ENCODE measurements around the gene ADGRG1. TPM values are rescaled to one million over a fixed set of nuclear protein-coding genes. Genes with fewer than 3 reads are reported as not detected.

Gene ADGRG1
- total RNA-seq, 1 experiment from 2014 or later, result 2.0 TPM

DNA sequence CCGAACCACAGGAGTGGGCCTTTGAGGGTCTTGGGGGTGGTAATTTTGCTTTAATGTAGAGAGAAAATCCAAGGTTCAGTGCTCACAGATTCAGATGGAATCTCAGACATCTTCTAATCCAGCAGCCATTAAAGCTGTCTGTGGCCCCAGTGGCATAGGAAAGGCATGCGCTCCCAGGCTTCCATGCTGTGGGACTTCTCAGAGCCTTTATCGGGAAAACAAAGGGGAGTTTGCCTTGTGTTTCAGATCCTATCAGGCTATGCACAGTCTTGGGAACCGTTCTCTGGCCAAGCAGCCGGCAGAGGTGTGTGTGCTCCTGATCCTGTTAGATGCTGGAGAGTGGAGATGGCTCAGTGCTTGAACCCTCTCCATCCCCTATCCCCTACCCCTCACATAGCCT lies 7.8 kb downstream of the ADGRG1 start (continued):
- TF ChIP-seq IRF2 (CRISPR knock-in tag; IDR thresholded peaks at IDR 0.05; ENCODE audit: borderline replicate concordance, low read depth), result no peak
- no peak for TF ChIP-seq CREB1 (CRISPR knock-in tag; IDR thresholded peaks at IDR 0.05)

DNA sequence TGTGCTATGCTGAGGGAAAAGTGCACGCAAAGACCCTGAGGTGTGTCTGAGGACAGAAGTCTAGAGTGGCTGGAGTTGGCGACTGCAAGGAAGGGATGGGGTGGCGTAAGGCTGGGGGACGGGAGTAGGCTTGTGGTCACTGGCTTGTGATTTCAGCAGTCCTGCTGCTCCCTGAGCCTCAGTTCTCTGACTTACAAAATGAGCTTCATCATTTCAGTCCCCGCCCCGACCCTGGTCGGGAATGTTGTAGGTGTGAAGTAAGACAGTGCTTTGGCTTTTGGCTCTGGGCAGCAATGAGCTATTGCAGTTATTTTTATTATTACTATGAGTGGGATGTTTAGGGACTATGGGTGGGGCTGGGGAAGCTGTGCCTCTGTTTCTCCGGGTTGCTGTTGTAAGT lies 8.6 kb downstream of the ADGRG1 start:
- POLR2A ChIA-PET, result no interaction called here
- Mint-ChIP-seq H3K4me1 (no peaks in the 10 kb centered on the region), H3K27ac (no peak overlapping the region)

DNA sequence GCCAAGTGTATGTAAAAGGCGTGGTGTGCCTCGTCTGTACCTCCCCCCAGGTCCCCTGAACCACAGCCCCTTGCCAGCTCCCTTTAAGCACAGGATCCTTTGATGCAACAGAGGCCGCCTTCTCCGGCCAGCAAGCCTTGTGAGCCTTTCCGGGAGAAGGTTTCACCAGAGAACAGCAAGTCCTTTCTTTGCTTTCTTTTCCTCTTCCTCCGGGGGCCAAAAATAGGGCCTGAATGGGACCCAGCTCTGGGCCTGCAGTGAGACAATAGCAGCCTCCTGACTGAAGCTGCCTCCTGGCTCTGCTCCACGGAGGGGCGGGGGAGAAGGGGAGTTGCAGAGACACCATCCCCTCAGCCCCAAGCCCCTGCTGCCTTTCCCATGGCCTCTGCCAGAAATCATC lies 9.0 kb downstream of the ADGRG1 start:
- TF ChIP-seq ZNF263 (CRISPR knock-in tag; IDR thresholded peaks at IDR 0.05; ENCODE audit: low read depth), result no peak
- TF ChIP-seq, protein P1, sequence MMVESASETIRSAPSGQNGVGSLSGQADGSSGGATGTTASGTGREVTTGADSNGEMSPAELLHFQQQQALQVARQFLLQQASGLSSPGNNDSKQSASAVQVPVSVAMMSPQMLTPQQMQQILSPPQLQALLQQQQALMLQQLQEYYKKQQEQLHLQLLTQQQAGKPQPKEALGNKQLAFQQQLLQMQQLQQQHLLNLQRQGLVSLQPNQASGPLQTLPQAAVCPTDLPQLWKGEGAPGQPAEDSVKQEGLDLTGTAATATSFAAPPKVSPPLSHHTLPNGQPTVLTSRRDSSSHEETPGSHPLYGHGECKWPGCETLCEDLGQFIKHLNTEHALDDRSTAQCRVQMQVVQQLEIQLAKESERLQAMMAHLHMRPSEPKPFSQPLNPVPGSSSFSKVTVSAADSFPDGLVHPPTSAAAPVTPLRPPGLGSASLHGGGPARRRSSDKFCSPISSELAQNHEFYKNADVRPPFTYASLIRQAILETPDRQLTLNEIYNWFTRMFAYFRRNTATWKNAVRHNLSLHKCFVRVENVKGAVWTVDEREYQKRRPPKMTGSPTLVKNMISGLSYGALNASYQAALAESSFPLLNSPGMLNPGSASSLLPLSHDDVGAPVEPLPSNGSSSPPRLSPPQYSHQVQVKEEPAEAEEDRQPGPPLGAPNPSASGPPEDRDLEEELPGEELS (CRISPR knock-in tag; IDR thresholded peaks at IDR 0.05), result no peak
- no peak for ATAC-seq
- CTCF ChIA-PET, result interaction anchor here (0.6 to 4.3 kb wide), 6 partner anchors 10 to 387 kb away, joined by 3 to 27 read pairs (median 8); partner anchors contain the start of gene ADGRG1
- no peaks in the 10 kb centered on the region for H3K4me1 Mint-ChIP-seq
- peaks cover 7% of the 10 kb centered on the region; the same call in 1 of the 2 replicates for H3K27me3 Mint-ChIP-seq (ENCODE audit: low read depth)
- no peaks in the 10 kb centered on the region for H3K9me3 Mint-ChIP-seq
- POLR2A ChIA-PET, result no interaction called here
- H3K27ac Mint-ChIP-seq, result no peak overlapping the region
- H3K4me3 Mint-ChIP-seq, result no peak overlapping the region
- DNase-seq (ENCODE audit: low spot score), result no peak
- H3K36me3 Mint-ChIP-seq, result no peaks in the 10 kb centered on the region

More for the DNA sequence above, 8.6 kb downstream of the ADGRG1 start:
- Mint-ChIP-seq H3K9me3 (no peaks in the 10 kb centered on the region), H3K4me3 (no peak overlapping the region), H3K27me3 (ENCODE audit: low read depth) (peaks cover 7% of the 10 kb centered on the region; the same call in 1 of the 2 replicates), H3K36me3 (no peaks in the 10 kb centered on the region)
- DNase-seq (ENCODE audit: low spot score), result no peak
- TF ChIP-seq FOXP1 (CRISPR knock-in tag; IDR thresholded peaks at IDR 0.05; ENCODE audit: borderline replicate concordance) (no peak), ESRRA (CRISPR knock-in tag; IDR thresholded peaks at IDR 0.05; ENCODE audit: borderline replicate concordance) (no peak), NR2C2 (CRISPR knock-in tag; IDR thresholded peaks at IDR 0.05) (no peak), NFATC4 (CRISPR knock-in tag; IDR thresholded peaks at IDR 0.05) (no peak), CBFB (CRISPR knock-in tag; IDR thresholded peaks at IDR 0.05; ENCODE audit: low read depth) (no peak), ZNF423 (CRISPR knock-in tag; IDR thresholded peaks at IDR 0.05) (no peak), CREB1 (CRISPR knock-in tag; IDR thresholded peaks at IDR 0.05) (no peak), ZNF416 (CRISPR knock-in tag; IDR thresholded peaks at IDR 0.05) (no peak), SMAD3 (CRISPR knock-in tag; IDR thresholded peaks at IDR 0.05; ENCODE audit: borderline replicate concordance) (no peak), MXD4 (CRISPR knock-in tag; IDR thresholded peaks at IDR 0.05; ENCODE audit: borderline replicate concordance) (no peak)
- TF ChIP-seq, protein P2, sequence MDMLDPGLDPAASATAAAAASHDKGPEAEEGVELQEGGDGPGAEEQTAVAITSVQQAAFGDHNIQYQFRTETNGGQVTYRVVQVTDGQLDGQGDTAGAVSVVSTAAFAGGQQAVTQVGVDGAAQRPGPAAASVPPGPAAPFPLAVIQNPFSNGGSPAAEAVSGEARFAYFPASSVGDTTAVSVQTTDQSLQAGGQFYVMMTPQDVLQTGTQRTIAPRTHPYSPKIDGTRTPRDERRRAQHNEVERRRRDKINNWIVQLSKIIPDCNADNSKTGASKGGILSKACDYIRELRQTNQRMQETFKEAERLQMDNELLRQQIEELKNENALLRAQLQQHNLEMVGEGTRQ (CRISPR knock-in tag; IDR thresholded peaks at IDR 0.05), result no peak
- TF ChIP-seq, protein P3, sequence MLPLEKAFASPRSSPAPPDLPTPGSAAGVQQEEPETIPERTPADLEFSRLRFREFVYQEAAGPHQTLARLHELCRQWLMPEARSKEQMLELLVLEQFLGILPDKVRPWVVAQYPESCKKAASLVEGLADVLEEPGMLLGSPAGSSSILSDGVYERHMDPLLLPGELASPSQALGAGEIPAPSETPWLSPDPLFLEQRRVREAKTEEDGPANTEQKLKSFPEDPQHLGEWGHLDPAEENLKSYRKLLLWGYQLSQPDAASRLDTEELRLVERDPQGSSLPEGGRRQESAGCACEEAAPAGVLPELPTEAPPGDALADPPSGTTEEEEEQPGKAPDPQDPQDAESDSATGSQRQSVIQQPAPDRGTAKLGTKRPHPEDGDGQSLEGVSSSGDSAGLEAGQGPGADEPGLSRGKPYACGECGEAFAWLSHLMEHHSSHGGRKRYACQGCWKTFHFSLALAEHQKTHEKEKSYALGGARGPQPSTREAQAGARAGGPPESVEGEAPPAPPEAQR (CRISPR knock-in tag; IDR thresholded peaks at IDR 0.05), result no peak
- TF ChIP-seq, protein P4, sequence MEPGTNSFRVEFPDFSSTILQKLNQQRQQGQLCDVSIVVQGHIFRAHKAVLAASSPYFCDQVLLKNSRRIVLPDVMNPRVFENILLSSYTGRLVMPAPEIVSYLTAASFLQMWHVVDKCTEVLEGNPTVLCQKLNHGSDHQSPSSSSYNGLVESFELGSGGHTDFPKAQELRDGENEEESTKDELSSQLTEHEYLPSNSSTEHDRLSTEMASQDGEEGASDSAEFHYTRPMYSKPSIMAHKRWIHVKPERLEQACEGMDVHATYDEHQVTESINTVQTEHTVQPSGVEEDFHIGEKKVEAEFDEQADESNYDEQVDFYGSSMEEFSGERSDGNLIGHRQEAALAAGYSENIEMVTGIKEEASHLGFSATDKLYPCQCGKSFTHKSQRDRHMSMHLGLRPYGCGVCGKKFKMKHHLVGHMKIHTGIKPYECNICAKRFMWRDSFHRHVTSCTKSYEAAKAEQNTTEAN (CRISPR knock-in tag; IDR thresholded peaks at IDR 0.05), result no peak
- TF ChIP-seq, protein P5, sequence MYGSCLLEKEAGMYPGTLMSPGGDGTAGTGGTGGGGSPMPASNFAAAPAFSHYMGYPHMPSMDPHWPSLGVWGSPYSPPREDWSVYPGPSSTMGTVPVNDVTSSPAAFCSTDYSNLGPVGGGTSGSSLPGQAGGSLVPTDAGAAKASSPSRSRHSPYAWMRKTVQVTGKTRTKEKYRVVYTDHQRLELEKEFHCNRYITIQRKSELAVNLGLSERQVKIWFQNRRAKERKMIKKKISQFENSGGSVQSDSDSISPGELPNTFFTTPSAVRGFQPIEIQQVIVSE (CRISPR knock-in tag; IDR thresholded peaks at IDR 0.05; ENCODE audit: borderline replicate concordance), result no peak
- TF ChIP-seq, protein P6, sequence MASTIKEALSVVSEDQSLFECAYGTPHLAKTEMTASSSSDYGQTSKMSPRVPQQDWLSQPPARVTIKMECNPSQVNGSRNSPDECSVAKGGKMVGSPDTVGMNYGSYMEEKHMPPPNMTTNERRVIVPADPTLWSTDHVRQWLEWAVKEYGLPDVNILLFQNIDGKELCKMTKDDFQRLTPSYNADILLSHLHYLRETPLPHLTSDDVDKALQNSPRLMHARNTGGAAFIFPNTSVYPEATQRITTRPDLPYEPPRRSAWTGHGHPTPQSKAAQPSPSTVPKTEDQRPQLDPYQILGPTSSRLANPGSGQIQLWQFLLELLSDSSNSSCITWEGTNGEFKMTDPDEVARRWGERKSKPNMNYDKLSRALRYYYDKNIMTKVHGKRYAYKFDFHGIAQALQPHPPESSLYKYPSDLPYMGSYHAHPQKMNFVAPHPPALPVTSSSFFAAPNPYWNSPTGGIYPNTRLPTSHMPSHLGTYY (CRISPR knock-in tag; IDR thresholded peaks at IDR 0.05), result no peak
- CTCF ChIA-PET, result interaction anchor here (0.6 to 4.3 kb wide), 5 partner anchors 9 to 388 kb away, joined by 3 to 27 read pairs (median 10); partner anchors contain the start of gene ADGRG1
- no peak for ATAC-seq
